ENCODE data around the gene ACAD11.

DNA sequence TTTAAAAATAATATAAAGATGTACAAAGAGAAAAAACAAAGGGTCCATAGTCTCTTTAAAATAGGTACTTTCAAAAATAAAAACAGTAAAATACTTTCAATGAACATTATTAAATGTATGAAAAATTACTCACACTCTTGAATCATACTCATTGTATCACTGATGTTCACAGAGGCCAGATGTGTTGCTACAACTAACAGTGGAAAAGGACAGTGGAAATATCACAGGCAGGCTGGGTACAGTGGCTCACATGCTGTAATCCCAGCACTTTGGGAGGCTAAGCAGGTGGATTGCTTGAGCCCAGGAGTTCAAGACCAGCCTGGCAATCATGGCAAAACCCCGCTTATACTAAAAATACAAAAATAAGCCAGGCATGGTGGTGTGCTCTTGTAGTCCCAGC, 35.8 kb upstream of the ACAD11 start:
- TF ChIP-seq, protein P1, sequence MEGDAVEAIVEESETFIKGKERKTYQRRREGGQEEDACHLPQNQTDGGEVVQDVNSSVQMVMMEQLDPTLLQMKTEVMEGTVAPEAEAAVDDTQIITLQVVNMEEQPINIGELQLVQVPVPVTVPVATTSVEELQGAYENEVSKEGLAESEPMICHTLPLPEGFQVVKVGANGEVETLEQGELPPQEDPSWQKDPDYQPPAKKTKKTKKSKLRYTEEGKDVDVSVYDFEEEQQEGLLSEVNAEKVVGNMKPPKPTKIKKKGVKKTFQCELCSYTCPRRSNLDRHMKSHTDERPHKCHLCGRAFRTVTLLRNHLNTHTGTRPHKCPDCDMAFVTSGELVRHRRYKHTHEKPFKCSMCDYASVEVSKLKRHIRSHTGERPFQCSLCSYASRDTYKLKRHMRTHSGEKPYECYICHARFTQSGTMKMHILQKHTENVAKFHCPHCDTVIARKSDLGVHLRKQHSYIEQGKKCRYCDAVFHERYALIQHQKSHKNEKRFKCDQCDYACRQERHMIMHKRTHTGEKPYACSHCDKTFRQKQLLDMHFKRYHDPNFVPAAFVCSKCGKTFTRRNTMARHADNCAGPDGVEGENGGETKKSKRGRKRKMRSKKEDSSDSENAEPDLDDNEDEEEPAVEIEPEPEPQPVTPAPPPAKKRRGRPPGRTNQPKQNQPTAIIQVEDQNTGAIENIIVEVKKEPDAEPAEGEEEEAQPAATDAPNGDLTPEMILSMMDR (IDR thresholded peaks at IDR 0.05), result no peak
- no peak for TF ChIP-seq EZH2 (IDR thresholded peaks at IDR 0.05)
